NCI-H1417 (cell line): ENCODE measurements around the gene PCDHGA7.
"Not testable (repeated sequence)": the region's sequence is repeated elsewhere in the genome, so short reads cannot be mapped to it uniquely, and the experiment has no call there.

ENCODE experiments used
- DNase-seq, 3 experiments: peaks; one replicate each; lab custom pipeline; 2025; lab: John Stamatoyannopoulos, UW

The PCDHGA7 gene

DNA sequence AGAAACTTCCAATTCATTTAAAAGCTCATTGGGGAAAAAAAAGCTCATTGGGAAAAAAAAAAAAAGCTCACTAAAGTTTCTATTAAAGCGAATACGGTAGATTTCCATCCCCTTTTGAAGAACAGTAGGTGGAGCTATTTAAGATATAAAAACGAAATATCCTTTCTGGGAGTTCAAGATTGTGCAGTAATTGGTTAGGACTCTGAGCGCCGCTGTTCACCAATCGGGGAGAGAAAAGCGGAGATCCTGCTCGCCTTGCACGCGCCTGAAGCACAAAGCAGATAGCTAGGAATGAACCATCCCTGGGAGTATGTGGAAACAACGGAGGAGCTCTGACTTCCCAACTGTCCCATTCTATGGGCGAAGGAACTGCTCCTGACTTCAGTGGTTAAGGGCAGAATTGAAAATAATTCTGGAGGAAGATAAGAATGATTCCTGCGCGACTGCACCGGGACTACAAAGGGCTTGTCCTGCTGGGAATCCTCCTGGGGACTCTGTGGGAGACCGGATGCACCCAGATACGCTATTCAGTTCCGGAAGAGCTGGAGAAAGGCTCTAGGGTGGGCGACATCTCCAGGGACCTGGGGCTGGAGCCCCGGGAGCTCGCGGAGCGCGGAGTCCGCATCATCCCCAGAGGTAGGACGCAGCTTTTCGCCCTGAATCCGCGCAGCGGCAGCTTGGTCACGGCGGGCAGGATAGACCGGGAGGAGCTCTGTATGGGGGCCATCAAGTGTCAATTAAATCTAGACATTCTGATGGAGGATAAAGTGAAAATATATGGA, 48.0 kb downstream of the PCDHGA7 start, which contains the start of gene PCDHGA12:
Gene PCDHGA12 (plus strand): TSS at position 176 of the 782 bp plus-strand sequence. CDS start 253 bp downstream, at position 429.
- DNase-seq = no peak

DNA sequence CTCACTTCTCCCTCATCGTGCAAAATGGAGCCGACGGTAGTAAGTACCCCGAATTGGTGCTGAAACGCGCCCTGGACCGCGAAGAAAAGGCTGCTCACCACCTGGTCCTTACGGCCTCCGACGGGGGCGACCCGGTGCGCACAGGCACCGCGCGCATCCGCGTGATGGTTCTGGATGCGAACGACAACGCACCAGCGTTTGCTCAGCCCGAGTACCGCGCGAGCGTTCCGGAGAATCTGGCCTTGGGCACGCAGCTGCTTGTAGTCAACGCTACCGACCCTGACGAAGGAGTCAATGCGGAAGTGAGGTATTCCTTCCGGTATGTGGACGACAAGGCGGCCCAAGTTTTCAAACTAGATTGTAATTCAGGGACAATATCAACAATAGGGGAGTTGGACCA, 48.7 kb downstream of the PCDHGA7 start:
- DNase-seq = no peak

DNA sequence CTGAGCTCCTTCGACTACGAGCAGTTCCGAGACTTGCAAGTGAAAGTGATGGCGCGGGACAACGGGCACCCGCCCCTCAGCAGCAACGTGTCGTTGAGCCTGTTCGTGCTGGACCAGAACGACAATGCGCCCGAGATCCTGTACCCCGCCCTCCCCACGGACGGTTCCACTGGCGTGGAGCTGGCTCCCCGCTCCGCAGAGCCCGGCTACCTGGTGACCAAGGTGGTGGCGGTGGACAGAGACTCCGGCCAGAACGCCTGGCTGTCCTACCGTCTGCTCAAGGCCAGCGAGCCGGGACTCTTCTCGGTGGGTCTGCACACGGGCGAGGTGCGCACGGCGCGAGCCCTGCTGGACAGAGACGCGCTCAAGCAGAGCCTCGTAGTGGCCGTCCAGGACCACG, 49.8 kb downstream of the PCDHGA7 start:
- not testable (repeated sequence) for DNase-seq

DNA sequence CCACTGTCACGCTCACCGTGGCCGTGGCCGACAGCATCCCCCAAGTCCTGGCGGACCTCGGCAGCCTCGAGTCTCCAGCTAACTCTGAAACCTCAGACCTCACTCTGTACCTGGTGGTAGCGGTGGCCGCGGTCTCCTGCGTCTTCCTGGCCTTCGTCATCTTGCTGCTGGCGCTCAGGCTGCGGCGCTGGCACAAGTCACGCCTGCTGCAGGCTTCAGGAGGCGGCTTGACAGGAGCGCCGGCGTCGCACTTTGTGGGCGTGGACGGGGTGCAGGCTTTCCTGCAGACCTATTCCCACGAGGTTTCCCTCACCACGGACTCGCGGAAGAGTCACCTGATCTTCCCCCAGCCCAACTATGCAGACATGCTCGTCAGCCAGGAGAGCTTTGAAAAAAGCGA, 50.2 kb downstream of the PCDHGA7 start:
- DNase-seq = not testable (repeated sequence)

DNA sequence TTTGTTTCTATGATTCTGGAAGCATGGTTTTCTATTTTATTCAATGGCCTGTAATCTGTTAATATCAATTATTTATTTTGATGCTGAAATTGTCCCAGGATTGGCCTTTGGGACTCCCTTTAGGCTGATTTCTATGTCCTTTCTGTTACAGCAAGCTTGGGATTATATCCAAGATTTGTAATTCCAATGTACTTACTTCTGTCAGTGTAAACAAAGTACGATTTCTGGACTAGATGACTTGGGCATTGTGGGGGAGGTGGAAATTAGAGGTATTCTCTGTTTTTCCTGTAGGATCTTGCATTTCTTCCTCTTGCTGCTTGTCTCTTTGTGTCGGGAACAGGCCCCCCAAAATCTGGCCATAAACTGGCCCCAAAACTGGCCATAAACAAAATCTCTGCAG, 51.5 kb downstream of the PCDHGA7 start:
- DNase-seq = no peak
